A673 (cell line): Measurements from ENCODE around the gene PFN4.

Experiments
- EZH2 ChIP-seq: fragments of 200-600 bp; sonication (generic); IDR thresholded peaks from 2 replicates; pipeline ENCODE4 v1.6.1; 2017; ENCODE audit warnings: borderline replicate concordance, low read depth, mild to moderate bottlenecking, mixed read lengths, antibody characterized with exemption, low read length; ENCODE audit not compliant: poor library complexity, severe bottlenecking
- TF ChIP-seq, protein P1 (sequence below): fragments of 300-800, 200-600 bp; sonication (generic); conservative IDR thresholded peaks from 2 replicates; pipeline ENCODE4 v1.5.1; 2017; ENCODE audit warnings: low read depth, mild to moderate bottlenecking, antibody characterized with exemption, low read length, moderate library complexity, mixed read lengths

DNA sequence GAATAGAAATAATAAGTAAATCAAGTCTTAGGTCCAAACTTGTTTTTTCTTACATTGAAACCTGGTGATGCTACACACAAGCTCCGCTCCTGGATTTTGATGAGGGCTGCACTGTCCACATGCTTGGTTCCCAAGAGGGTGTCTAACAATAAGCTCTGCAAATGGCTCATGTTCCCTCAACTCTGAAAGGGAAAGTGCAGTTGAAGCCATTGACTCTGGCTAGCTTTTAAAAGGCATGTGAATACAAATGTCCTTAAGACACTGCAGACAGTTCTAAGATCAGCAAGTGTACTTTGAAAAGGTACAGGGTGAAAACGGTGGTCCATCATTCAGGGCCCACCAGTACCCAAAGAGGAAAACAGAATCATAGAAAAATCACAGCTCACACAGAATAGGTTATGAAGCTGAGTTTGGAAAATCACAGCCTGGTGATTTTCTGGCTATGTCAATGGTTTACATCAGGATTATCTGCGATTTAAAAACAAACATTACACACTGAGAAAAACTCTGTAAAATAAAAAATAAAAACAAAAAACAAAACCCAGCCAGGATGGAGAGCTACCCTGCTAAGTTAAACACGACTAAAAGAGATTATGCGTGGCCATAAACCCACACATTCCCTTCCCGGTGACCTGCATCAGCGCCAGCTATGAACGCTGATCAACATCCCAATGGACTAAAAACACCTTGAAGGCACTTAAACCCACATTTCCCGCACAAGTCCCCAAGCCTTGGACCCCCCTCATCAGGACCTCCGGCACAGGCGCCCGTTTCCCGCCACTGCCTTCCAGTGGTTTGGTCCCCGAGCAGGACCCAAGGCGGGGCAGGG, 554 bp downstream of the PFN4 start:
- no peak for TF ChIP-seq EZH2
- TF ChIP-seq, protein P1, sequence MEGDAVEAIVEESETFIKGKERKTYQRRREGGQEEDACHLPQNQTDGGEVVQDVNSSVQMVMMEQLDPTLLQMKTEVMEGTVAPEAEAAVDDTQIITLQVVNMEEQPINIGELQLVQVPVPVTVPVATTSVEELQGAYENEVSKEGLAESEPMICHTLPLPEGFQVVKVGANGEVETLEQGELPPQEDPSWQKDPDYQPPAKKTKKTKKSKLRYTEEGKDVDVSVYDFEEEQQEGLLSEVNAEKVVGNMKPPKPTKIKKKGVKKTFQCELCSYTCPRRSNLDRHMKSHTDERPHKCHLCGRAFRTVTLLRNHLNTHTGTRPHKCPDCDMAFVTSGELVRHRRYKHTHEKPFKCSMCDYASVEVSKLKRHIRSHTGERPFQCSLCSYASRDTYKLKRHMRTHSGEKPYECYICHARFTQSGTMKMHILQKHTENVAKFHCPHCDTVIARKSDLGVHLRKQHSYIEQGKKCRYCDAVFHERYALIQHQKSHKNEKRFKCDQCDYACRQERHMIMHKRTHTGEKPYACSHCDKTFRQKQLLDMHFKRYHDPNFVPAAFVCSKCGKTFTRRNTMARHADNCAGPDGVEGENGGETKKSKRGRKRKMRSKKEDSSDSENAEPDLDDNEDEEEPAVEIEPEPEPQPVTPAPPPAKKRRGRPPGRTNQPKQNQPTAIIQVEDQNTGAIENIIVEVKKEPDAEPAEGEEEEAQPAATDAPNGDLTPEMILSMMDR, result no peak
